AG04450 (cell line): ENCODE results near the gene LTB. TPM values are rescaled to one million over a fixed set of nuclear protein-coding genes. Genes with fewer than 3 reads are reported as not detected.

Experiments
- CTCF ChIA-PET: fragments of 300-600, 350-600 bp; formaldehyde crosslinking; extraction: SDS; loops from one replicate; lab custom pipeline; 2022; ENCODE audit warnings: antibody characterized with exemption, inconsistent platforms; lab: Charles Lee
- POLR2A ChIA-PET: fragments of 350-600 bp; formaldehyde crosslinking; extraction: SDS; loops from one replicate; lab custom pipeline; 2021; ENCODE audit warnings: antibody characterized with exemption, inconsistent platforms; lab: Yijun Ruan, JAX
- DNase-seq: peaks from one replicate; pipeline ENCODE4 v3.0.0-alpha.2; 2011; ENCODE audit warnings: low read depth, low spot score
- H3K27ac ChIP-seq: one replicate; pipeline ENCODE4 v1.5.1; 2012; ENCODE audit warnings: low read depth, low read length, control low read depth
- H3K27me3 ChIP-seq: one replicate; pipeline ENCODE4 v1.6.0; 2012; ENCODE audit warnings: low read length; ENCODE audit not compliant: control insufficient read depth, insufficient read depth
- H3K4me3 ChIP-seq: 2 replicates; pipeline ENCODE4 v1.5.1; 2011; ENCODE audit warnings: mild to moderate bottlenecking, low read depth, low read length, control low read depth
- H3K9me3 ChIP-seq: 2 replicates; pipeline ENCODE4 v1.5.1; 2012; ENCODE audit warnings: low read length; ENCODE audit not compliant: control insufficient read depth, insufficient read depth
- CTCF ChIP-seq: IDR thresholded peaks from 2 replicates; pipeline ENCODE4 v1.5.1; 2011; ENCODE audit warnings: low read depth, low read length, control low read depth, inconsistent platforms
- polyA plus RNA-seq: library from polyadenylated mRNA; depleted of rRNA; stranded (reverse); fragments of >200 nt; gene quantifications from 2 replicates; pipeline ENCODE4 v1.2.3, GENCODE V29; 2011

LTB gene
- polyA plus RNA-seq, 1 experiment: not detected

GRCh38 chr6:31617010-31617409 is 34.8 kb upstream of the LTB start:
- H3K9me3 ChIP-seq: peaks cover 4% of the 10 kb centered on the region; the same call in 1 of the 2 replicates
- DNase-seq: no peak
- no peak for TF ChIP-seq CTCF
- CTCF ChIA-PET: interaction anchor here (0.7 to 1.4 kb wide), 3 partner anchors 19 to 71 kb away, joined by 3 to 7 read pairs (median 4); partner anchors contain the start of gene ATP6V1G2
- peaks cover 3% of the 10 kb centered on the region for H3K27me3 ChIP-seq
- H3K4me3 ChIP-seq: no peak overlapping the region
- POLR2A ChIA-PET: no interaction called here
- no peak overlapping the region for H3K27ac ChIP-seq

- DNase-seq: no peak
- ChIA-PET POLR2A (no interaction called here), CTCF (no interaction called here)
- H3K9me3 ChIP-seq: no peaks in the 10 kb centered on the region; the same call in 1 of the 2 replicates
- no peak overlapping the region for H3K27ac ChIP-seq
- H3K27me3 ChIP-seq: peaks cover 6% of the 10 kb centered on the region
- no peak for TF ChIP-seq CTCF
- H3K4me3 ChIP-seq: no peak overlapping the region
Measured at GRCh38 chr6:31615748-31616147, 33.5 kb upstream of the LTB start.

DNA sequence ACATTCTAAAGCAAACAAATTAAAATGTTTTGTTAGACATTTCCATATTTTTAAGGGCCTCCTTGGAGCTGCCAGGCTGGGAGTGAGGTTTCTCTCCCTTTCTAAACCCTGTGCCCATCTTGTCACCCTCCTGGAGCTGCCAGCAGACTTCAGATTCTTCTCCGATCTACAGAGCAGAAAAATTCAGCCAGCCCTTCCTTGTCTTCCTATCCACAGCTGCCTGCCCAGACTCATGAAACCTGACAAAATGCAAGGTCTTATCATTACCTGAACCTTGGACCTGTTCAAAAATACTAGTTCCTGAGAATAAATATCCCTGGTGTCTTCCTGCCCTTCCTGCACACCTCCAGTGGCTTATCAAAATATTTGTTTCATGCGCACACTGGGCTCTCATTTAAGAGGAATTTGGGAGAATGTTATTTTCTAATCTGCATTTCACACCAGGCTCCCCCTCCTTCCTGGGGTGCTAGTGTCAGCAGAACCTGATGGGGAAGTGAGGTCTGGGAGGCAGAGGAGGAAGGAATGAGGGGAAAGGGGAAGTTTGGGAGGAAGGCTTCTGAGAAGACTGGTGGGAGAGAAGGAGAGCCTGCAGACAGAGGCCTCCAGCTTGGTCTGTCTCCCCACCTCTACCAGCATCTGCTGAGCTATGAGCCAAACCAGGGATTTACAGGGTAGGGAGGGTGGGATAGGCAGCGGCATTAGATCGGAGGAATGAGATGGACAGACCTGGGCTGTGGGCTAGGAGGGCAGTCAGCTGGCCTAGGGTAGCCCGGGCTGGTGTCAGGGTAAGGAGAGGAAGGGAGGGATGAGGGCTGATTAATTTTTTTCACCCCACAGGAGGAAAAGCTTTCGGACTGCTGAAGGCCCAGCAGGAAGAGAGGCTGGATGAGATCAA is 32.7 kb upstream of the LTB start, which contains the start of gene AIF1:
TSS of gene AIF1 (plus strand) at position 551 of the 895 bp plus-strand sequence. CDS start at position 647, 96 bp downstream.
- no peak for TF ChIP-seq CTCF
- CTCF ChIA-PET: interaction anchor here (0.6 to 0.9 kb wide), 2 partner anchors 17 to 132 kb away, joined by 3 to 4 read pairs; no protein-coding TSS in a partner anchor
- Histone ChIP-seq H3K27ac (no peak within 1 kb of the TSS), H3K4me3 (no peak within 1 kb of the TSS), H3K9me3 (no peaks in the 10 kb centered on the region), H3K27me3 (peaks cover 6% of the 10 kb centered on the region)
- POLR2A ChIA-PET: interaction anchor here (0.6 kb wide), 1 partner anchor 18 kb away, joined by 3 read pairs; no protein-coding TSS in a partner anchor
- no peak for DNase-seq

DNA sequence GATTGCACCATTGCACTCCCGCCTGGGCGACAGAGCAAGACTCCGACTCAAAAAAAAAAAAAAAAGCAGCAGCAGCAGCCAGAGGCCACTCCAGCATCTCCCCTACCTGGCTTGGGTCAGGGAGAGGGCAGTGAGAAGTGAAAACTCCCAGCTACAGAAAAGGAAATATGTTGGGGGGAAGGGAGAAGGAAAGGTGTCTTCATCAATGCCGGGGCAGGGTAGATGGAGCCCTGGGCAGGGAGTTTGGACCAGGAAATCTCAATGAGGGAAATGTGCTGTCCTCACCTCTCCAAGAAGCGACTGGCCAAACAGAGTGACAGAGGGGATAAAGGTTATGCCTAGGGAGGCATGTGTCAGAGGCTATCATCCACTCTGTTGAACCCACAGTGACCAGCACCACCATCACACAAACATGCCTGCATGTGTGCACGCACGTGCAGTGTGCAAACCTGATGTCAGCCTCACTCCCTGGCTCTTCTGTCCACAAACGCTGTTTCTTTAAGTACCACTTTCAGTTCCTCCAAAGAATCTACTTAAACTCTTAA is 31.9 kb upstream of the LTB start:
- CTCF ChIA-PET: interaction anchor here (0.9 kb wide), 1 partner anchor 16 kb away, joined by 3 read pairs; no protein-coding TSS in a partner anchor
- Histone ChIP-seq H3K9me3 (no peaks in the 10 kb centered on the region), H3K27ac (no peak overlapping the region), H3K4me3 (no peak overlapping the region), H3K27me3 (peaks cover 6% of the 10 kb centered on the region)
- TF ChIP-seq CTCF: no peak
- POLR2A ChIA-PET: interaction anchor here (0.7 kb wide), 1 partner anchor 14 kb away, joined by 4 read pairs; no protein-coding TSS in a partner anchor
- no peak for DNase-seq
